B cell (primary cell): Measurements from ENCODE around the gene ZNF365.

Experiments
- CTCF ChIP-seq: fragments of 200-600 bp; IDR thresholded peaks from one replicate; pipeline ENCODE4 v1.8.0; 2022; ENCODE audit warnings: antibody characterized with exemption, mild to moderate bottlenecking
- EZH2 ChIP-seq: IDR thresholded peaks from 2 replicates; pipeline ENCODE4 v1.6.1; 2012; ENCODE audit warnings: borderline replicate concordance, low read depth, mild to moderate bottlenecking, moderate library complexity, low read length; ENCODE audit not compliant: insufficient read depth, poor library complexity, severe bottlenecking

GRCh38 chr10:62384057-62384446 lies 9.9 kb downstream of the ZNF365 start:
- TF ChIP-seq CTCF (no peak), EZH2 (no peak)
